ENCODE results near the gene ASB15.

ASB15 gene

DNA sequence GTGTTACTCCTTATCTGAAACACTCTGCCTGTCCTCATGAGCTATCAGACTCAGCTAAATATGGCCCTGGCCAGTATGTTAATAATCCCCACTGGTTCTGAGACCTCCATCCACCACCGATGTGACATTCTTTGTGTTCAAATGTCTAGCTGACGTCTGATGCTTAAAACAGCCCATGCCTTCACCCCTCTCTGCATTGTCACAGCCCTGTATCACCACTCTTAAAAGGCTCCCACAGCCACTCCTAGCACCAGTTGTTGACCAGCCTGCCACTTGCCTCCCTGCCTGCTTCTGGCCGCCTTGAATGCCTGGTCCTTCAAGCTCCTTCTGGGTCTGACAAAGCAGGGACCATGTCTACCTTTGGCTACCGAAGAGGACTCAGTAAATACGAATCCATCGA lies 54.0 kb downstream of the ASB15 start, which contains the start of gene LMOD2:
TSS of gene LMOD2 (plus strand) at position 253 of the 400 bp plus-strand sequence. CDS start at position 351, 98 bp downstream.
- no peaks in the 10 kb centered on the region for H3K4me1 Mint-ChIP-seq (ENCODE audit: low read depth)
- H3K9me3 Mint-ChIP-seq = no peaks in the 10 kb centered on the region
- no peak within 1 kb of the TSS for H3K27ac Mint-ChIP-seq
- H3K27me3 Mint-ChIP-seq = peaks cover 4% of the 10 kb centered on the region
- intact Hi-C loops (cut with micrococcal nuclease) = no loop called here
- H3K36me3 Mint-ChIP-seq (ENCODE audit: low read depth) = no peaks in the 10 kb centered on the region
- no peak within 1 kb of the TSS for H3K4me3 Mint-ChIP-seq

DNA sequence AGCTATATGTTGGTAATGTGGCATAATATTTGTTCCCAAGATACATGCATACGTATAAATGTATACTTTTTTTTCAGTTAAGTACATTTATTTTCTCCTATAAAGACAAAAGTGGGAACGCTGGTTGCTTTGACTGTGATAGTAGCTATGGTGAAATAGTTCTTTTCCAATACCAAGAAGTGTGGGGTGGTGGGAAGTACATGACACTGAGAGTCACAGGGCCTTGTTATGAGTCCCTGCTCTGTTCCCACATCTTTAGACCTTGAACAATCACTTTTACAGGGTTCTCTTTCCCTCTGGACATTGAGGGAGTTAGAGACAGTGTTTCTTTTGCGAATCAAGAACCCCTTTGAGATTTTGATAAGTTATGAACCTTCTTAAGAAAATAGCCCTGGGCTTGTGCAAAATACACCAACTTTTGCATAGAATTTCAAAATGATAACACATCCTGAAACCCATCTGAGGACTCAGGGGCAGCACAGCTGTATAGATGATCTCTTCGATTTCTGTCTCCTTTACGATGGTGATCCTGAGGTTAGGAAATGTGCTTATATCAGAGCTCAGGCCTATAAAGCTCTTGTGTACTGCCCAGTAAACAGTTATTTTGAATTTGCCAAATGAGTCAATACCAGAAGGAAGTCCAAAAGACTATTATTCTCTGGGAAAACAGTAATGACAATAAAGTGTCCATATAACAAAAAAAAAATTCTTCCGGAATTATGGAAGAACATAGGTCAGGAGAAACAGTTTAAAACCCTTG lies 55.1 kb downstream of the ASB15 start:
- H3K9me3 Mint-ChIP-seq = no peaks in the 10 kb centered on the region
- intact Hi-C loops (cut with micrococcal nuclease) = no loop called here
- no peak overlapping the region for H3K4me3 Mint-ChIP-seq
- no peaks in the 10 kb centered on the region for H3K36me3 Mint-ChIP-seq (ENCODE audit: low read depth)
- H3K4me1 Mint-ChIP-seq (ENCODE audit: low read depth) = peaks cover 3% of the 10 kb centered on the region
- H3K27ac Mint-ChIP-seq = no peak overlapping the region
- H3K27me3 Mint-ChIP-seq = peaks cover 4% of the 10 kb centered on the region

DNA sequence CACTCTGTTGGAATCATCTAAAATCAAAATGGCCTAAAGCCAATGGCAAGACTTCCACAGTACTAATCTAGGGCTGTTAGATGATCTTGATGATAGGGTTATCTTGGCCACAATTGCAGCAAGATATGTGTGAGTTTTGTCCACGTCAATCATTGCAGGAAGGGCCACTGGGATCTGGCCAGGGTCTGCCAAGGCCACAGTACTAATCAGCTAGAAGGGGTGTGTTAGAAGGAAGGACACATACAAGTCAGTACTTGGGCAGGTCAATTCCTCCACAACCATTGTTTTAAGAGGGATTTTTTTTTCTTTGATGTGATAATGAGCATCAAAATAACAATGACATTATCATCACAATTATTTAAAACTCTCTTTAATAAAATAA lies 55.7 kb downstream of the ASB15 start:
- no peaks in the 10 kb centered on the region for H3K36me3 Mint-ChIP-seq (ENCODE audit: low read depth)
- no peak overlapping the region for H3K4me3 Mint-ChIP-seq

DNA sequence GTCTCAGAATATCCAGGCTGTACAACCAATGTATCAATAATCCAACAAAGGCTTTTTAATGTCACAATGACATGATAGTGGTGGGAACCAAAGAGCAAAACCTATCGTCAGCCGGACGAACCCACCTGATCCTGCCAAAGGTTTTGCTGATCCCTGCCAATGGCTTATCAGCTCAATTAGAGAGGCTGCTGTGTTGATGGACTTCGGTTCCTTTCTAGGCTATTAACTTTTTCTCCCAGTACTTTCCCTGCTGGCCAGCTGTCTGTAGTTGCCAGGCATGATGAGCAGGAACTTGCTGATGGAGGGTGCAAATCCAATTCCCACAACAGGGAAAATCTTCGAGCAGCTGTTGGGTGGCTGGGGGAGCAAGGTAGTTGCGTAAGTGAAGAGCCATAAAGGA lies 56.4 kb downstream of the ASB15 start:
- Mint-ChIP-seq H3K4me3 (no peak overlapping the region), H3K27ac (no peak overlapping the region), H3K9me3 (no peaks in the 10 kb centered on the region), H3K27me3 (peaks cover 4% of the 10 kb centered on the region), H3K36me3 (ENCODE audit: low read depth) (no peaks in the 10 kb centered on the region), H3K4me1 (ENCODE audit: low read depth) (peaks cover 6% of the 10 kb centered on the region)
- intact Hi-C loops (cut with micrococcal nuclease) = no loop called here

More for the DNA sequence above, 55.7 kb downstream of the ASB15 start:
- Mint-ChIP-seq H3K4me1 (ENCODE audit: low read depth) (peaks cover 6% of the 10 kb centered on the region), H3K27me3 (peaks cover 4% of the 10 kb centered on the region), H3K9me3 (no peaks in the 10 kb centered on the region), H3K27ac (no peak overlapping the region)
- intact Hi-C loops (cut with micrococcal nuclease) = no loop called here

DNA sequence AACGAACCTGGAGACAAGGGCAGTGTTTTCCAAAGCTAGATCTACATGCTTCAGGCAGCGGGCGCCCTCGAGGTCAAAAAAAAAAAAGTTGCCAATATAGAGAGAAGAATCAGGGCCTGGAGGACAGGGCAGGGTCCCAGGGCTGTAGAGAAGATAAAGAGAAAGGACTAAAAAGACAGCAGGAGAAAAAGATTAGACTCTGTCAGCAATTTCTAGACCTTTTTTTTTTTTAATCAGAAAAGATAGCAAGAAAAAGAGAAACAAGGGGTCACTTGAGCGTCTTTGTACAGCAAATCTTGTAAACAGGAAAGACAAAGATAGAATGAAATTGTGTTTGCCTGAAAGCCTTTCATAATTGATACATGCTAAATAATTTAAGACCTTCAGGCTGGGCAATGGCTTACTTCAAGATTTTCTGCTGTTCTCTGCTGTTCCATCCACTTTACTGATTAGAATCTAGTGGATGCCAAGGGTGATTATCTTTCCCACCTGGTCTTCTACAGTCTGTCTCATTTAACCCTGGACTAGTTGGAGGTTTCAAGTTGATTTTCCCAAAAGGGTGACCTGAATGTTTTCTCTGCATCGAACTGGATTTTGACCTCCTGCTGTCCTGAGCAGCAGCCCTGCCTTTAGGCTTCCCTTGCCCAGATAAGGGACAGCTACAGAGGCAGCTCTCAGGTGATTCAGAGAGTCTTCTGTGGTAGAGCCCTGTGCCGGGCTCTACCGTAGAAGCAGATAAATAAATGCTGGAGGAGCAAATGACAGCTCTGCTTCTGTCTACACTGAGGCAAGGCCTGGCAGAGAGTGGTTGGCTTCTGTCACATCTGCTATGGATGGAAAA lies 59.1 kb downstream of the ASB15 start:
- peaks cover 6% of the 10 kb centered on the region for H3K4me1 Mint-ChIP-seq (ENCODE audit: low read depth)
- intact Hi-C loops (cut with micrococcal nuclease) = no loop called here
- peaks cover 4% of the 10 kb centered on the region for H3K27me3 Mint-ChIP-seq
- no peak overlapping the region for H3K4me3 Mint-ChIP-seq
- H3K36me3 Mint-ChIP-seq (ENCODE audit: low read depth) = no peaks in the 10 kb centered on the region
- no peak overlapping the region for H3K27ac Mint-ChIP-seq
- no peaks in the 10 kb centered on the region for H3K9me3 Mint-ChIP-seq

DNA sequence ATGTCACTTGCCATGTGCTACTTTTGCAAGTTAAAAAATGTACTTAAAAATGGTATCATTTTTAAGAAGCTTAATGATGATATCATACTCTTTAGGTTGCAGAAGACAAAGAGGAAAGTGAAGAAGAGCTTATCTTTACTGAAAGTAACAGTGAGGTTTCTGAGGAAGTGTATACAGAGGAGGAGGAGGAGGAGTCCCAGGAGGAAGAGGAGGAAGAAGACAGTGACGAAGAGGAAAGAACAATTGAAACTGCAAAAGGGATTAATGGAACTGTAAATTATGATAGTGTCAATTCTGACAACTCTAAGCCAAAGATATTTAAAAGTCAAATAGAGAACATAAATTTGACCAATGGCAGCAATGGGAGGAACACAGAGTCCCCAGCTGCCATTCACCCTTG lies 60.1 kb downstream of the ASB15 start:
- intact Hi-C loops (cut with micrococcal nuclease) = no loop called here
- H3K4me3 Mint-ChIP-seq = no peak overlapping the region
- H3K27me3 Mint-ChIP-seq = peaks cover 6% of the 10 kb centered on the region
- no peak overlapping the region for H3K27ac Mint-ChIP-seq
- H3K4me1 Mint-ChIP-seq (ENCODE audit: low read depth) = peaks cover 6% of the 10 kb centered on the region
- no peaks in the 10 kb centered on the region for H3K36me3 Mint-ChIP-seq (ENCODE audit: low read depth)
- no peaks in the 10 kb centered on the region for H3K9me3 Mint-ChIP-seq

DNA sequence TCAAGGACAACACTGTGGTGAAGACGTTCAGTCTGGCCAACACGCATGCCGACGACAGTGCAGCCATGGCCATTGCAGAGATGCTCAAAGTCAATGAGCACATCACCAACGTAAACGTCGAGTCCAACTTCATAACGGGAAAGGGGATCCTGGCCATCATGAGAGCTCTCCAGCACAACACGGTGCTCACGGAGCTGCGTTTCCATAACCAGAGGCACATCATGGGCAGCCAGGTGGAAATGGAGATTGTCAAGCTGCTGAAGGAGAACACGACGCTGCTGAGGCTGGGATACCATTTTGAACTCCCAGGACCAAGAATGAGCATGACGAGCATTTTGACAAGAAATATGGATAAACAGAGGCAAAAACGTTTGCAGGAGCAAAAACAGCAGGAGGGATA lies 60.7 kb downstream of the ASB15 start:
- H3K4me3 Mint-ChIP-seq = no peak overlapping the region
- H3K9me3 Mint-ChIP-seq = no peaks in the 10 kb centered on the region
- H3K4me1 Mint-ChIP-seq (ENCODE audit: low read depth) = peaks cover 6% of the 10 kb centered on the region
- no peaks in the 10 kb centered on the region for H3K36me3 Mint-ChIP-seq (ENCODE audit: low read depth)
- no peak overlapping the region for H3K27ac Mint-ChIP-seq
- intact Hi-C loops (cut with micrococcal nuclease) = no loop called here
- H3K27me3 Mint-ChIP-seq = peaks cover 6% of the 10 kb centered on the region

DNA sequence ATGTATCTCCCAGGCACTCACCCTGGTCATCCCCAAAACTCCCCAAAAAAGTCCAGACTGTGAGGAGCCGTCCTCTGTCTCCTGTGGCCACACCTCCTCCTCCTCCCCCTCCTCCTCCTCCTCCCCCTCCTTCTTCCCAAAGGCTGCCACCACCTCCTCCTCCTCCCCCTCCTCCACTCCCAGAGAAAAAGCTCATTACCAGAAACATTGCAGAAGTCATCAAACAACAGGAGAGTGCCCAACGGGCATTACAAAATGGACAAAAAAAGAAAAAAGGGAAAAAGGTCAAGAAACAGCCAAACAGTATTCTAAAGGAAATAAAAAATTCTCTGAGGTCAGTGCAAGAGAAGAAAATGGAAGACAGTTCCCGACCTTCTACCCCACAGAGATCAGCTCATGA lies 61.1 kb downstream of the ASB15 start:
- Mint-ChIP-seq H3K36me3 (ENCODE audit: low read depth) (no peaks in the 10 kb centered on the region), H3K4me3 (no peak overlapping the region), H3K27me3 (peaks cover 6% of the 10 kb centered on the region), H3K4me1 (ENCODE audit: low read depth) (peaks cover 6% of the 10 kb centered on the region), H3K9me3 (no peaks in the 10 kb centered on the region), H3K27ac (no peak overlapping the region)
- intact Hi-C loops (cut with micrococcal nuclease) = no loop called here

DNA sequence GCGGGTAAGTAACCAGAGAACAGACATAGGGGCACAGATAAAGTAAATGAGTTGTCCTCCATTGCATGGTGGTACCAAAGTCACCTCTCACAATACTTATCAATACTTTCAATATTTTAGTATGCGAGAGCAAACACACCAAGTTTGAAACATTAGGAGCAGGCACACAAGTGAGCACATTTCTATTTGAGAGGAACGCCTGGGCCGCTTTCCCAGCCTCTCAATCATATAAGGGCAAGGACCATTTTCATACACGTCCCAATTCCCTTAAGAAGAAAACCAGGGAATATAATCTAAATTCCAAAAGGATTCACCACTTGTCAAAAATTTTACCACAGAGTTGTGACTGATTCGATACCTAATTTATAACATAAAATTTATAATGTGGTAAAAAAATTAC lies 61.6 kb downstream of the ASB15 start:
- Mint-ChIP-seq H3K36me3 (ENCODE audit: low read depth) (no peaks in the 10 kb centered on the region), H3K27me3 (peaks cover 6% of the 10 kb centered on the region), H3K4me3 (no peak overlapping the region), H3K4me1 (ENCODE audit: low read depth) (peaks cover 6% of the 10 kb centered on the region), H3K9me3 (no peaks in the 10 kb centered on the region), H3K27ac (no peak overlapping the region)
- intact Hi-C loops (cut with micrococcal nuclease) = no loop called here

DNA sequence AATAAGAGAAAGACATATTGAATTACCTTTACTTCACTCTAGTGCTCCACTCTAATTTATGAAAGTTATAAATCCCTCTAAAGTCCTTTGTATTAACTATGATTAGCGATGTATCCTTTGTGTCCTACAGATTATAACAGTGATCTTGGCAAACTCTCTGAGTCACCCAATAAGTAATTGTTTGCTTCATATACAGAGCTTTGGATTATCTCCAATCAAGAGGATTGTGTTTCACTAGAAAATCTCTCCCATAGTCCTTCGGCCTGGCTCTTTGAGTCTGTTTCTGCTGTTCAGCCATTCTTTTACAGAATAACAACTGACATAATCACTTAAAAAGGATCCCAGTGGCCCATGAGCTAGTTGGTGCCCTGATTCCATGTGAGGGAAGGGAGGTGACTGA lies 63.5 kb downstream of the ASB15 start:
- Mint-ChIP-seq H3K4me3 (no peak overlapping the region), H3K27me3 (peaks cover 5% of the 10 kb centered on the region), H3K27ac (no peak overlapping the region), H3K9me3 (no peaks in the 10 kb centered on the region), H3K4me1 (ENCODE audit: low read depth) (peaks cover 6% of the 10 kb centered on the region), H3K36me3 (ENCODE audit: low read depth) (no peaks in the 10 kb centered on the region)
- intact Hi-C loops (cut with micrococcal nuclease) = no loop called here

DNA sequence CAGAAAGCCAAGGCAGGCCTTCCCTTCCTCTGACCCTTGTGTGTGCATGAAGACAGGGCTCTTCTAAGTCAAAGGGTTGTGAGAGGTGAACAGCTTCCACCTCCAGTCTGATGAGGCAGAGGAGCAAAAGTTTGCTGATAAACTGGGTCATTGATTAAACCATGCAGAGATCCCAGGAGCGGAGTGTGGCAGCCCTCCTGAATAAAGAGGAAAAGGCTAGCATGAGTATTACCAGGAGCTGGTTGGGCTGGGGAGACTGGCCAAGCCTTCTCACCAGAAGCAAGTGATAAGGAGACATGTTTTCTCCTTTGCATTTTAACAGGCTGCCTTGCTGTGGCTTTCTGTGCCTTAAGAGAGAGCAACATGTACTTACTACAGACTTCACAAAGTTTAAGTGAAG lies 64.3 kb downstream of the ASB15 start:
- Mint-ChIP-seq H3K9me3 (no peaks in the 10 kb centered on the region), H3K4me1 (ENCODE audit: low read depth) (peaks cover 6% of the 10 kb centered on the region), H3K36me3 (ENCODE audit: low read depth) (no peaks in the 10 kb centered on the region), H3K4me3 (no peak overlapping the region), H3K27ac (no peak overlapping the region), H3K27me3 (peaks cover 2% of the 10 kb centered on the region)
- intact Hi-C loops (cut with micrococcal nuclease) = no loop called here

DNA sequence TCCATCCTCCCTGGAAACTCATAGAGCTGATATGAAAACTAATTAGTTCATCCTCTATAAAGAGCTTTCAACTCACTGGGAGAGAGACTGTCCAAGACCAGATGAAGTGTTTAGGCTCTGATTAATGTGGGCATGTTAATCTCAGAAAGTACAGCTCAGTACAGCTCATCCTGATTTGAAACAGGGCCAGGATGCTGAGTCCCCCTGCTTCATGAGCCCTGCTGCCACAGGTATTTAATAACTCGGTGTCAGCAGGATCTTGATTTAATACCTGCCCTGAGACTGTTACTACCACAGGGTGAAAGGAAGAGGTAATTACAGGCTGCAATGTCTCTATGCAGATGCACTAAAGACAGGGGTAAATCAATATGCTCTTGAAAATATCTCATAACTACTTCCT lies 64.9 kb downstream of the ASB15 start:
- Mint-ChIP-seq H3K9me3 (no peaks in the 10 kb centered on the region), H3K4me1 (ENCODE audit: low read depth) (peaks cover 5% of the 10 kb centered on the region), H3K27ac (no peak overlapping the region), H3K36me3 (ENCODE audit: low read depth) (no peaks in the 10 kb centered on the region), H3K4me3 (no peak overlapping the region), H3K27me3 (peaks cover 2% of the 10 kb centered on the region)
- intact Hi-C loops (cut with micrococcal nuclease) = no loop called here

DNA sequence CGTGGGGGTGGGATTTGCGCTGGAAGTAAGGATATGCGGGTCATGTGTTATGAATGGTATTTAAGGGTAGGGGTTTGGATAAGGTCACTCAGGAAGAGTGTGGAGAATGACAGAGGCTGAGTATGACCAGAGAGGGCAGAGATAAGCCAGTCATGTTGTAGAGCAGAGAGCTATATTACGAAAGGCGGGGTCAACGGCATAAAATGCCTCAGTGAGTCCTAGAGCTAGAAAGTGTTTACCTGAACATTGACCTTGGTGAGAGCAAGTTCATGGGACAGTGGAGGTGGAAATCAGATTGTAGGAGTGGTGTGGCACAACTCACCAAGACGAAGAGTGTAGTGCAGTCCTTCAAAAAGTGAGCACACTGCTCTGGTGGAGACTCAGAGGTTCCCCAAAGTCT lies 67.9 kb downstream of the ASB15 start:
- Mint-ChIP-seq H3K36me3 (ENCODE audit: low read depth) (no peaks in the 10 kb centered on the region), H3K27ac (no peak overlapping the region), H3K27me3 (peaks cover 2% of the 10 kb centered on the region), H3K4me3 (no peak overlapping the region), H3K4me1 (ENCODE audit: low read depth) (no peaks in the 10 kb centered on the region), H3K9me3 (no peaks in the 10 kb centered on the region)
- intact Hi-C loops (cut with micrococcal nuclease) = no loop called here

DNA sequence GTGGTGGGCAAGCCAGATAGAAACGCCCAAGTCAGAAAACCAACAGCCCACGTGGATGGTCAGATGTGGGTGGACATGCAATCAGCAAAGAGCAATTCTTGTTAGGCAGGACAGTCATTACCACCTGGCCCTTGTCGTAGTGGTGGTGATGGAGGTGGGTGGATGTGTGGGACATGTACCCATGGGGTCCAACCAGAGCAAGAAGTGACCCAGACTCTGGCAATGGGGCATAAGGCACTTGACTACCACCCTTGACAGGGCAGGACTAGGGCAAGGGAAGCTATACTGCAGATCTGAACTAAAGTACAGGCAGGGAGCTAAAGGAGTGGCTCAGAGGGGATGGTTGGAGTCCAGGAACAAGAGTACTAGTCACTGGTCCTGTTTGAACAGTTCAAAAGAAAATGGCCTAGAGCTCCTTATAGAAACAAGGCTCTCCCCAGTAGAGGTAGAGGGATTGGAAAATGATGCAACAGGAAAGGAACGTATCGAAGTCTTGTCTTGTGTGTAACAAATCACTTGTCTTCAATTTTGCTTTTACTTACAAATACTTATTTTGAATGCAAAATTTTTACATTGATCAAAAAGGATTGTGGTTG lies 71.6 kb downstream of the ASB15 start:
- H3K4me3 Mint-ChIP-seq = no peak overlapping the region
- H3K27ac Mint-ChIP-seq = no peak overlapping the region
- no peaks in the 10 kb centered on the region for H3K4me1 Mint-ChIP-seq (ENCODE audit: low read depth)
- H3K9me3 Mint-ChIP-seq = no peaks in the 10 kb centered on the region
- intact Hi-C loops (cut with micrococcal nuclease) = no loop called here
- H3K27me3 Mint-ChIP-seq = no peaks in the 10 kb centered on the region
- H3K36me3 Mint-ChIP-seq (ENCODE audit: low read depth) = no peaks in the 10 kb centered on the region

All from dendritic cell treated with granulocyte-macrophage colony-stimulating factor and Interleukin-4, amounts not matched to agents 40 ng/mL and 50 ng/mL, for 4 days (primary cell).